GM21381 (cell line): ENCODE results near the gene RBM10.
"Not testable (repeated sequence)": the region's sequence is repeated elsewhere in the genome, so short reads cannot be mapped to it uniquely, and the experiment has no call there.

Experiments used
- ATAC-seq: cut with Tn5 transposase; IDR thresholded peaks from one replicate; pipeline ENCODE4 v1.9.1; 2021; ENCODE audit warnings: mild to moderate bottlenecking, moderate library complexity; ENCODE audit not compliant: unreplicated experiment

Gene RBM10

GRCh38 chrX:47144626-47145394 is at the start of gene RBM10, which contains the start of gene NDUFB11:
Gene RBM10 (plus strand): TSS chrX:47145221. CDS start chrX:47147482, 2,261 bp downstream.
Gene NDUFB11 (minus strand): TSS chrX:47144702. CDS start chrX:47144679, 23 bp downstream.
- ATAC-seq: peak; percentile 86

- no peak for ATAC-seq
Measured at GRCh38 chrX:47097018-47097417, 48.0 kb upstream of the RBM10 start.

GRCh38 chrX:47098338-47099094 is 46.5 kb upstream of the RBM10 start:
- ATAC-seq: no peak

- no peak for ATAC-seq
Measured at GRCh38 chrX:47101206-47101605, 43.8 kb upstream of the RBM10 start.

GRCh38 chrX:47110936-47111615 is 33.9 kb upstream of the RBM10 start:
- ATAC-seq: not testable (repeated sequence)

- ATAC-seq: no peak
Measured at GRCh38 chrX:47112316-47112954, 32.6 kb upstream of the RBM10 start.

GRCh38 chrX:47116551-47117110 is 28.4 kb upstream of the RBM10 start:
- not testable (repeated sequence) for ATAC-seq

- ATAC-seq: not testable (repeated sequence)
Measured at GRCh38 chrX:47124466-47124865, 20.6 kb upstream of the RBM10 start.

- ATAC-seq: peak; percentile 99
Measured at GRCh38 chrX:47129157-47129898, 15.7 kb upstream of the RBM10 start.

GRCh38 chrX:47129899-47130358 is 15.1 kb upstream of the RBM10 start:
- no peak for ATAC-seq

GRCh38 chrX:47133493-47133892 is 11.5 kb upstream of the RBM10 start:
- no peak for ATAC-seq

GRCh38 chrX:47135650-47136049 is 9.4 kb upstream of the RBM10 start:
- not testable (repeated sequence) for ATAC-seq

- no peak for ATAC-seq
Measured at GRCh38 chrX:47138171-47138570, 6.8 kb upstream of the RBM10 start.

- peak; percentile 3 for ATAC-seq
Measured at GRCh38 chrX:47143894-47144625, 961 bp upstream of the RBM10 start.

- peak; percentile 25 for ATAC-seq
Measured at GRCh38 chrX:47145395-47146120, 537 bp downstream of the RBM10 start.

- ATAC-seq: no peak
Measured at GRCh38 chrX:47146121-47146935, 1.3 kb downstream of the RBM10 start.
